Measurements from ENCODE around the gene P4HA1. TPM values are rescaled to one million over a fixed set of nuclear protein-coding genes. Genes with fewer than 3 reads are reported as not detected.

Gene P4HA1
- total RNA-seq, 2 experiments from 2014 or later = 11.6 to 36.2 TPM

GRCh38 chr10:73017955-73018480 lies 78.6 kb downstream of the P4HA1 start:
- ChIA-PET POLR2A (no interaction called here), CTCF (ENCODE audit: unreplicated experiment) (no interaction called here)
- Histone ChIP-seq H3K4me3 (ENCODE audit: low read depth, low read length, poor library complexity, severe bottlenecking) (no peak overlapping the region), H3K9me3 (ENCODE audit: low read length) (no peaks in the 10 kb centered on the region), H3K4me2 (ENCODE audit: low read length) (no peak overlapping the region), H3K4me1 (ENCODE audit: insufficient read depth, low read length, poor library complexity, severe bottlenecking) (no peaks in the 10 kb centered on the region), H4K20me1 (ENCODE audit: insufficient read depth, low read length) (no peaks in the 10 kb centered on the region), H3K27ac (ENCODE audit: low read depth, low read length, poor library complexity, severe bottlenecking) (no peak overlapping the region), H3K9me2 (ENCODE audit: insufficient read depth, low read length) (no peaks in the 10 kb centered on the region), H2AFZ (ENCODE audit: low read length) (no peak overlapping the region), H3K79me2 (ENCODE audit: insufficient read depth, low read depth, low read length) (no peaks in the 10 kb centered on the region; the same call in 1 of the 2 replicates), H3K36me3 (ENCODE audit: insufficient read depth, low read length) (peaks cover 68% of the 10 kb centered on the region)
- BruUV-seq (replicated peaks) = no TSS peak
- TF ChIP-seq CTCF (conservative IDR thresholded peaks at IDR 0.05; ENCODE audit: low read length) (no peak), EZH2phosphoT487 (IDR thresholded peaks at IDR 0.05; ENCODE audit: borderline replicate concordance, low read depth, low read length) (no peak)
- DNase-seq (ENCODE audit: low spot score) = no peak
- intact Hi-C loops (cut with micrococcal nuclease; ENCODE audit: unreplicated experiment) = no loop called here

GRCh38 chr10:73015779-73016178 lies 80.9 kb downstream of the P4HA1 start:
- no peak overlapping the region for H3K4me3 ChIP-seq (ENCODE audit: low read depth, low read length, poor library complexity, severe bottlenecking)
- H3K27ac ChIP-seq (ENCODE audit: low read depth, low read length, poor library complexity, severe bottlenecking) = no peak overlapping the region
- no TSS peak for BruUV-seq (replicated peaks)
- H3K9me2 ChIP-seq (ENCODE audit: insufficient read depth, low read length) = no peaks in the 10 kb centered on the region
- CTCF ChIA-PET (ENCODE audit: unreplicated experiment) = no interaction called here
- H2AFZ ChIP-seq (ENCODE audit: low read length) = no peak overlapping the region
- no peaks in the 10 kb centered on the region for H3K4me1 ChIP-seq (ENCODE audit: insufficient read depth, low read length, poor library complexity, severe bottlenecking)
- H3K79me2 ChIP-seq (ENCODE audit: insufficient read depth, low read depth, low read length) = no peaks in the 10 kb centered on the region; the same call in 1 of the 2 replicates
- intact Hi-C loops (cut with micrococcal nuclease; ENCODE audit: unreplicated experiment) = no loop called here
- no peaks in the 10 kb centered on the region for H3K9me3 ChIP-seq (ENCODE audit: low read length)
- DNase-seq (ENCODE audit: low spot score) = no peak
- H3K36me3 ChIP-seq (ENCODE audit: insufficient read depth, low read length) = peaks cover 68% of the 10 kb centered on the region
- H3K4me2 ChIP-seq (ENCODE audit: low read length) = no peak overlapping the region
- no peaks in the 10 kb centered on the region for H4K20me1 ChIP-seq (ENCODE audit: insufficient read depth, low read length)
- POLR2A ChIA-PET = no interaction called here
- TF ChIP-seq CTCF (conservative IDR thresholded peaks at IDR 0.05; ENCODE audit: low read length) = no peak
- no peak for TF ChIP-seq EZH2phosphoT487 (IDR thresholded peaks at IDR 0.05; ENCODE audit: borderline replicate concordance, low read depth, low read length)

GRCh38 chr10:73003822-73004221 lies 92.8 kb downstream of the P4HA1 start:
- Histone ChIP-seq H3K79me2 (ENCODE audit: insufficient read depth, low read depth, low read length) (no peaks in the 10 kb centered on the region), H3K9me3 (ENCODE audit: low read length) (no peaks in the 10 kb centered on the region), H3K27ac (ENCODE audit: low read depth, low read length, poor library complexity, severe bottlenecking) (no peak overlapping the region), H3K4me3 (ENCODE audit: low read depth, low read length, poor library complexity, severe bottlenecking) (no peak overlapping the region), H2AFZ (ENCODE audit: low read length) (no peak overlapping the region), H3K9me2 (ENCODE audit: insufficient read depth, low read length) (no peaks in the 10 kb centered on the region), H3K36me3 (ENCODE audit: insufficient read depth, low read length) (peaks cover 37% of the 10 kb centered on the region), H3K4me2 (ENCODE audit: low read length) (no peak overlapping the region), H3K4me1 (ENCODE audit: insufficient read depth, low read length, poor library complexity, severe bottlenecking) (no peaks in the 10 kb centered on the region), H4K20me1 (ENCODE audit: insufficient read depth, low read length) (no peaks in the 10 kb centered on the region)
- intact Hi-C loops (cut with micrococcal nuclease; ENCODE audit: unreplicated experiment) = no loop called here
- no TSS peak for BruUV-seq (replicated peaks)
- no peak for DNase-seq (ENCODE audit: low spot score)
- ChIA-PET POLR2A (no interaction called here), CTCF (ENCODE audit: unreplicated experiment) (no interaction called here)
- TF ChIP-seq EZH2phosphoT487 (IDR thresholded peaks at IDR 0.05; ENCODE audit: borderline replicate concordance, low read depth, low read length) (no peak), CTCF (conservative IDR thresholded peaks at IDR 0.05; ENCODE audit: low read length) (no peak)

Measured in OCI-LY7 (cell line).